ENCODE data around the gene TMEM186. TPM values are rescaled to one million over a fixed set of nuclear protein-coding genes. Genes with fewer than 3 reads are reported as not detected.

Gene TMEM186
- total and polyA plus RNA-seq, 2 of the 8 experiments (the other 6 are each of a cell fraction or from before 2014, with no cell fraction given), result 13.1 TPM

DNA sequence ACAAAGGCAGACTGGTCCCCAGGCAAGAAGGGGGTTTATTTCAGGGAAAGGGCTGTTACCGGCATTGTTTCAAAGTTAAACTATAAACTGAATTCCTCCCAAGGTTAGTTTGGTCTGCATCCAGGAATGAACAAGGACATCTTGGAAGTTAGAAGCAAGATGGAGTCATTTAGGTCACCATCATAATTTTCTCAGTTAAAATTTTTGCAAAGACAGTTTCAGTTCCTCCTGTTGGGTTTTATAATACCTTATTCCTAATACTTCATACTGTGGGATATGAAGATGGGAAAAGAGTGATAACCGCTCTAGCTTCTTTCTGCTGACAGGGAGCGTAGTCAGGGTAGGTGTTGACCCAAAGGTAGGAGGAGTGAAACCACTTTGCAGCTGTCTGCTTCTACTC, 25.0 kb upstream of the TMEM186 start:
- Histone ChIP-seq H3K9me3 (ENCODE audit: insufficient read depth in 2 of 2, low read depth in 1 of 2, low read length in 1 of 2) (no peaks in the 10 kb centered on the region), H3K14ac (ENCODE audit: insufficient read length) (no peak overlapping the region), H3K36me3 (ENCODE audit: control insufficient read depth in 2 of 4, insufficient read depth in 4 of 4, low read length in 3 of 4) (peaks cover 6 to 44% (median 23%) of the 10 kb centered on the region in 4 experiments), H3K79me1 (ENCODE audit: low read depth, low read length) (no peaks in the 10 kb centered on the region; the same call in 1 of the 2 replicates), H2BK20ac (ENCODE audit: low read length) (no peak overlapping the region), H3K23ac (ENCODE audit: insufficient read length) (no peak overlapping the region), H2BK12ac (ENCODE audit: low read depth, low read length) (no peak overlapping the region), H2BK5ac (ENCODE audit: low read depth, low read length) (no peak overlapping the region), H4K20me1 (replicated peaks in 1 of 2; ENCODE audit: control insufficient read depth in 1 of 2, insufficient read depth in 2 of 2, low read length in 2 of 2) (peaks cover 0 to 4% of the 10 kb centered on the region in 2 experiments), H3K4me3 (ENCODE audit: extremely low read depth in 1 of 4, insufficient read depth in 2 of 4, low read depth in 3 of 4, low read length in 4 of 4) (no peak overlapping the region), H2BK120ac (replicated peaks; ENCODE audit: low read depth, low read length) (no peak overlapping the region), H3K27me3 (replicated peaks in 1 of 4; ENCODE audit: control insufficient read depth in 3 of 4, extremely low read depth in 1 of 4, insufficient read depth in 3 of 4, low read length in 3 of 4) (no peaks in the 10 kb centered on the region), H3K4me1 (replicated peaks in 1 of 4; ENCODE audit: control insufficient read depth in 3 of 4, insufficient read depth in 4 of 4, low read length in 3 of 4) (peaks cover 0 to 5% (median 1%) of the 10 kb centered on the region in 4 experiments; a peak in 3 of 7 replicates), H3K9ac (replicated peaks in 1 of 4; ENCODE audit: extremely low read depth in 1 of 4, low read depth in 3 of 4, low read length in 3 of 4) (no peak overlapping the region), H3K56ac (replicated peaks; ENCODE audit: insufficient read length, low read depth, low read length) (no peak overlapping the region), H3K23me2 (ENCODE audit: low read depth, low read length) (no peaks in the 10 kb centered on the region), H4K5ac (ENCODE audit: insufficient read length, low read depth, low read length) (no peak overlapping the region), H3K4ac (replicated peaks; ENCODE audit: insufficient read length, low read depth, low read length) (no peak overlapping the region), H2BK15ac (ENCODE audit: low read length) (no peak overlapping the region), H3K27ac (ENCODE audit: low read depth, low read length) (no peak overlapping the region), H3K4me2 (ENCODE audit: insufficient read depth in 1 of 2, low read depth in 2 of 2, low read length in 2 of 2) (no peak overlapping the region), H2AFZ (ENCODE audit: low read length) (no peak overlapping the region), H4K8ac (ENCODE audit: extremely low read depth, insufficient read depth, low read length) (no peak overlapping the region), H2AK5ac (ENCODE audit: low read depth, low read length) (no peak overlapping the region), H4K91ac (replicated peaks; ENCODE audit: insufficient read length, low read length) (no peak overlapping the region), H3K18ac (ENCODE audit: extremely low read depth, low read length) (no peak overlapping the region), H3K79me2 (ENCODE audit: control insufficient read depth in 1 of 2, insufficient read depth in 2 of 2, low read length in 2 of 2) (no peaks in the 10 kb centered on the region)
- FAIRE-seq (no peak), DNase-seq (ENCODE audit: low read depth in 1 of 2, low spot score in 2 of 2) (no peak)
- WGBS, 2 experiments (ENCODE audit: extremely low coverage in 1 of 2, insufficient coverage in 1 of 2, insufficient read length in 1 of 2, insufficient replicate concordance in 2 of 2, low coverage in 1 of 2, low lambda C conversion rate in 2 of 2, missing lambda C conversion rate in 1 of 2), result 88% methylated on average over 3 of the region's 3 CpGs; no CpG with 5 or more reads in 1 of the 2 experiments
- CTCF ChIA-PET (ENCODE audit: partially characterized antibody), result interaction anchor here (0.5 to 1.2 kb wide), 4 partner anchors 18 to 114 kb away, joined by 3 to 4 read pairs (median 3); no protein-coding TSS in a partner anchor
- POLR2A ChIA-PET (ENCODE audit: partially characterized antibody), result interaction anchor here (0.9 to 3.1 kb wide), 4 partner anchors 10 to 171 kb away, joined by 3 to 20 read pairs (median 8); no protein-coding TSS in a partner anchor
- TF ChIP-seq SP2 (IDR thresholded peaks at IDR 0.05; ENCODE audit: low read length) (no peak), CTBP2 (IDR thresholded peaks at IDR 0.05; ENCODE audit: borderline replicate concordance, insufficient read depth, insufficient read length, low read length) (no peak), KDM5A (IDR thresholded peaks at IDR 0.05; ENCODE audit: low read length) (no peak), HDAC2 (IDR thresholded peaks at IDR 0.05; ENCODE audit: borderline replicate concordance in 1 of 2, low read depth in 2 of 2, low read length in 2 of 2) (no peak), POU5F1 (IDR thresholded peaks at IDR 0.05; ENCODE audit: low read depth, low read length) (0 out of 2 replicates have a peak, but pooled peaks have one; percentile 47)
- TF ChIP-seq, protein P1, sequence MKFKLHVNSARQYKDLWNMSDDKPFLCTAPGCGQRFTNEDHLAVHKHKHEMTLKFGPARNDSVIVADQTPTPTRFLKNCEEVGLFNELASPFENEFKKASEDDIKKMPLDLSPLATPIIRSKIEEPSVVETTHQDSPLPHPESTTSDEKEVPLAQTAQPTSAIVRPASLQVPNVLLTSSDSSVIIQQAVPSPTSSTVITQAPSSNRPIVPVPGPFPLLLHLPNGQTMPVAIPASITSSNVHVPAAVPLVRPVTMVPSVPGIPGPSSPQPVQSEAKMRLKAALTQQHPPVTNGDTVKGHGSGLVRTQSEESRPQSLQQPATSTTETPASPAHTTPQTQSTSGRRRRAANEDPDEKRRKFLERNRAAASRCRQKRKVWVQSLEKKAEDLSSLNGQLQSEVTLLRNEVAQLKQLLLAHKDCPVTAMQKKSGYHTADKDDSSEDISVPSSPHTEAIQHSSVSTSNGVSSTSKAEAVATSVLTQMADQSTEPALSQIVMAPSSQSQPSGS (IDR thresholded peaks at IDR 0.05; ENCODE audit: low read length), result no peak

Data from H1 (cell line).